ENCODE measurements around the gene GGACT. TPM values are rescaled to one million over a fixed set of nuclear protein-coding genes. Genes with fewer than 3 reads are reported as not detected.

Gene GGACT
- total and polyA plus RNA-seq, 2 of the 8 experiments (the other 6 are each of a cell fraction or from before 2014, with no cell fraction given) = 1.1 to 1.5 TPM

DNA sequence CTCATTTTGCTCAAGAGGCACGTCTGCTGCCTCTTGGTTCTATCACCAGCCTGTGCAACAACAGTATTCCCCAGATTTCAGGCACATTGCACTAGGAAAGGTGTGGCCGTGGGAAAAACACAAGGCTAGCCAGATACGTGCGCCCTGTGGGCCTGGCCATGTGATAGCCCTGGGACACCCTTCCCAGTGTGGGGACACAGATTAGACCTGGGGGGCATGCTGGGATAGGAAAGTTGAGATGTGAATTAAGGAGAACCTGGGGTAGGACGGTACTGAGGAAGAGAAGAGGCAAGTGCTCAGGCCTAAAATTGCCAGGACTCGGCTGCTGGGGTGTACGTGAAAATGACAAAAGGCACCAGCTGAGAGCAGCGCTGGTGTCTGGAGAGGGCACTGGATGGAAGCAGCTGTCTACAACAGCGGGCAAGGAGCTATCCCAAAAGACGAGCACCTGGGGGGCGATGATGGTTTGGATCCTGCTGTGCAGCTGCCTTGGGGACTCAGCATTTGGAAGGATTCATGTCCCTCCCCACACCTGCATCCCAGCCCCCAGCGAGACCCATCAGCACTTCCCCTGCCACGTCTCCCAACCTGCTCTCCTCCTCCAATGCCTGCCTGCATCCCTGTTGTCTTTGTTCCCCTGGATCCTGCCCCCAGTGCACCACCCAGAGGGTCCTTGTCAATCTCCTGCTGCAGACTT lies 54.3 kb downstream of the GGACT start:
- H3K18ac ChIP-seq (ENCODE audit: extremely low read depth, low read length) = no peak overlapping the region
- H3K23me2 ChIP-seq (ENCODE audit: low read depth, low read length) = no peaks in the 10 kb centered on the region
- POLR2A ChIA-PET (ENCODE audit: partially characterized antibody) = interaction anchor here (1.6 kb wide), 1 partner anchor 14 kb away, joined by 4 read pairs; no protein-coding TSS in a partner anchor
- no peaks in the 10 kb centered on the region for H3K79me2 ChIP-seq (ENCODE audit: control insufficient read depth in 1 of 2, insufficient read depth in 2 of 2, low read length in 2 of 2)
- H3K79me1 ChIP-seq (ENCODE audit: low read depth, low read length) = no peaks in the 10 kb centered on the region
- H4K91ac ChIP-seq (replicated peaks; ENCODE audit: insufficient read length, low read length) = no peak overlapping the region
- 0 out of 2 replicates have a peak overlapping the region, but pooled peaks have one; percentile 13 for H2BK5ac ChIP-seq (ENCODE audit: low read depth, low read length)
- DNase-seq (ENCODE audit: low read depth in 1 of 2, low spot score in 2 of 2) (peak in 1 of 2 experiments; percentile 45), FAIRE-seq (no peak)
- H4K8ac ChIP-seq (ENCODE audit: extremely low read depth, insufficient read depth, low read length) = no peak overlapping the region
- no peak overlapping the region for H3K4ac ChIP-seq (replicated peaks; ENCODE audit: insufficient read length, low read depth, low read length)
- H3K4me3 ChIP-seq (ENCODE audit: extremely low read depth in 1 of 4, insufficient read depth in 2 of 4, low read depth in 3 of 4, low read length in 4 of 4) = no peak overlapping the region
- H3K36me3 ChIP-seq (ENCODE audit: control insufficient read depth in 2 of 4, insufficient read depth in 4 of 4, low read length in 3 of 4) = peaks cover 0 to 4% (median 2%) of the 10 kb centered on the region in 4 experiments; a peak in 2 of 8 replicates
- no peak overlapping the region for H2BK15ac ChIP-seq (ENCODE audit: low read length)
- 89% methylated on average over 13 of the region's 13 CpGs; no CpG with 5 or more reads in 1 of the 2 experiments for WGBS, 2 experiments (ENCODE audit: extremely low coverage in 1 of 2, insufficient coverage in 1 of 2, insufficient read length in 1 of 2, insufficient replicate concordance in 2 of 2, low coverage in 1 of 2, low lambda C conversion rate in 2 of 2, missing lambda C conversion rate in 1 of 2)
- H2AFZ ChIP-seq (ENCODE audit: low read length) = no peak overlapping the region
- no peak overlapping the region for H4K5ac ChIP-seq (ENCODE audit: insufficient read length, low read depth, low read length)
- H3K9me3 ChIP-seq (ENCODE audit: insufficient read depth in 2 of 2, low read depth in 1 of 2, low read length in 1 of 2) = no peaks in the 10 kb centered on the region
- TF ChIP-seq JUN (IDR thresholded peaks at IDR 0.05; ENCODE audit: low read depth, low read length) = no peak
- TF ChIP-seq SAP30 (IDR thresholded peaks at IDR 0.05; ENCODE audit: insufficient read depth, insufficient replicate concordance, low read length) = no peak
- no peak for TF ChIP-seq SP2 (IDR thresholded peaks at IDR 0.05; ENCODE audit: low read length)
- no peak for TF ChIP-seq BRCA1 (IDR thresholded peaks at IDR 0.05; ENCODE audit: low read depth, low read length)
- no peak for TF ChIP-seq NRF1 (IDR thresholded peaks at IDR 0.05; ENCODE audit: low read depth, low read length)
- TF ChIP-seq TEAD4 (IDR thresholded peaks at IDR 0.05; ENCODE audit: low read depth, low read length) = no peak
- TF ChIP-seq, protein P1, sequence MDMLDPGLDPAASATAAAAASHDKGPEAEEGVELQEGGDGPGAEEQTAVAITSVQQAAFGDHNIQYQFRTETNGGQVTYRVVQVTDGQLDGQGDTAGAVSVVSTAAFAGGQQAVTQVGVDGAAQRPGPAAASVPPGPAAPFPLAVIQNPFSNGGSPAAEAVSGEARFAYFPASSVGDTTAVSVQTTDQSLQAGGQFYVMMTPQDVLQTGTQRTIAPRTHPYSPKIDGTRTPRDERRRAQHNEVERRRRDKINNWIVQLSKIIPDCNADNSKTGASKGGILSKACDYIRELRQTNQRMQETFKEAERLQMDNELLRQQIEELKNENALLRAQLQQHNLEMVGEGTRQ (IDR thresholded peaks at IDR 0.05; ENCODE audit: low read length) = no peak
- TF ChIP-seq FOSL1 (IDR thresholded peaks at IDR 0.05; ENCODE audit: insufficient read depth, low read depth, low read length) = no peak
- TF ChIP-seq SIN3A (conservative IDR thresholded peaks at IDR 0.05 in 1 of 2, IDR thresholded peaks at IDR 0.05 in 1 of 2; ENCODE audit: low read depth in 1 of 2, low read length in 2 of 2) = no peak
- no peak for TF ChIP-seq RFX5 (IDR thresholded peaks at IDR 0.05; ENCODE audit: borderline replicate concordance, low read depth, low read length)
- no peak for TF ChIP-seq BCL11A (IDR thresholded peaks at IDR 0.05; ENCODE audit: low read depth in 2 of 2, low read length in 2 of 2)
- CTCF ChIA-PET (ENCODE audit: partially characterized antibody) = interaction anchor here (0.5 to 4.6 kb wide), 5 partner anchors 8 to 53 kb away, joined by 3 to 32 read pairs (median 3); no protein-coding TSS in a partner anchor
- H2BK12ac ChIP-seq (ENCODE audit: low read depth, low read length) = no peak overlapping the region
- H3K23ac ChIP-seq (ENCODE audit: insufficient read length) = no peak overlapping the region
- no peak overlapping the region for H2BK120ac ChIP-seq (replicated peaks; ENCODE audit: low read depth, low read length)
- H3K14ac ChIP-seq (ENCODE audit: insufficient read length) = no peak overlapping the region
- no peak overlapping the region for H2BK20ac ChIP-seq (ENCODE audit: low read length)
- no peak overlapping the region for H3K27ac ChIP-seq (ENCODE audit: low read depth, low read length)
- H3K9ac ChIP-seq (replicated peaks in 1 of 4; ENCODE audit: extremely low read depth in 1 of 4, low read depth in 3 of 4, low read length in 3 of 4) = no peak overlapping the region
- no peak overlapping the region for H3K4me2 ChIP-seq (ENCODE audit: insufficient read depth in 1 of 2, low read depth in 2 of 2, low read length in 2 of 2)
- H3K4me1 ChIP-seq (replicated peaks in 1 of 4; ENCODE audit: control insufficient read depth in 3 of 4, insufficient read depth in 4 of 4, low read length in 3 of 4) = peaks cover 2 to 5% (median 3%) of the 10 kb centered on the region in 4 experiments; a peak in 5 of 7 replicates
- H2AK5ac ChIP-seq (ENCODE audit: low read depth, low read length) = no peak overlapping the region
- no peaks in the 10 kb centered on the region for H4K20me1 ChIP-seq (replicated peaks in 1 of 2; ENCODE audit: control insufficient read depth in 1 of 2, insufficient read depth in 2 of 2, low read length in 2 of 2)
- no peak overlapping the region for H3K56ac ChIP-seq (replicated peaks; ENCODE audit: insufficient read length, low read depth, low read length)
- no peaks in the 10 kb centered on the region for H3K27me3 ChIP-seq (replicated peaks in 1 of 4; ENCODE audit: control insufficient read depth in 3 of 4, extremely low read depth in 1 of 4, insufficient read depth in 3 of 4, low read length in 3 of 4)

All from H1 (cell line).